Nephron progenitor cell (in vitro differentiated cells): ENCODE results near the gene RGS2.

Experiments used
- DNase-seq: peaks from one replicate; pipeline ENCODE4 v3.0.0; 2021
- H3K27ac Mint-ChIP-seq: 2 replicates; pipeline ENCODE4 v1.8.0; 2021; ENCODE audit warnings: mild to moderate bottlenecking, moderate library complexity, mixed read lengths
- H3K27me3 Mint-ChIP-seq: 2 replicates; pipeline ENCODE4 v1.8.0; 2021; ENCODE audit warnings: mild to moderate bottlenecking, low read depth, mixed read lengths; ENCODE audit not compliant: poor library complexity
- H3K36me3 Mint-ChIP-seq: 2 replicates; pipeline ENCODE4 v1.8.0; 2021; ENCODE audit warnings: low read depth, mixed read lengths
- H3K4me1 Mint-ChIP-seq: 2 replicates; pipeline ENCODE4 v1.8.0; 2021; ENCODE audit warnings: mixed read lengths
- H3K4me3 Mint-ChIP-seq: 2 replicates; pipeline ENCODE4 v1.8.0; 2021; ENCODE audit warnings: mild to moderate bottlenecking, moderate library complexity, mixed read lengths
- H3K9me3 Mint-ChIP-seq: 2 replicates; pipeline ENCODE4 v1.8.0; 2021; ENCODE audit warnings: mild to moderate bottlenecking, moderate library complexity, mixed read lengths
- TF ChIP-seq, protein P1 (sequence below): fragments of 200-600 bp; sonication (generic); IDR thresholded peaks from 2 replicates; pipeline ENCODE4 v1.5.0; 2021; ENCODE audit warnings: antibody characterized with exemption

The RGS2 gene

DNA sequence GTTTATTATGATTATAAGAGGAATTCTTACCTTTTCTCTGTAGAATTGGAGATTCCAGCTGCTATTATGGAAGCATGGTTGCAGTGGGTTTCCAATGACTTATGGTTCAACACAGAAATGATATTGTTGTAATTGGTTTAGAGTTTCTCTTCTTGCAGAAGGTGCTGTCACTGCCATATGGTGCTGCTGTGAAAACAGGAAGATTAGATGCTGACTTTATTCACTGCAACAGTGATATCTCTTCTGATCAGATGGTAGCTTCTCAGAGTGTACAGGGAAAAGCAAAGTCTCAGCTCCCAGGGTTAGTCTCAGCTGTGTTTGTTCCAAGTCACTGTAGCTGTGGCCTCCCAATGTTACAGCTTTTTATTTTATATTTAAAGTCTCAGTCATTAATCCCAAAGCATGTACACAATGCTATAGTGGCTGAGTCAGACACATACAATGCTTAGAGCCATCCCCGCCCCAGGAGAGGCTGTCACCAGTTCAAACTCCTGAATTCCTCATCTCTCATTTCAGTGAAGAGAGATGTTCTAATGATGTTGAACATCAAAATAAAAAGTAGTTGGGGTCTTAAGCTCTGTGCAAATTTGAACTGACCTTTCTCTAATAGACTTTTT, 42.7 kb upstream of the RGS2 start:
- TF ChIP-seq, protein P1, sequence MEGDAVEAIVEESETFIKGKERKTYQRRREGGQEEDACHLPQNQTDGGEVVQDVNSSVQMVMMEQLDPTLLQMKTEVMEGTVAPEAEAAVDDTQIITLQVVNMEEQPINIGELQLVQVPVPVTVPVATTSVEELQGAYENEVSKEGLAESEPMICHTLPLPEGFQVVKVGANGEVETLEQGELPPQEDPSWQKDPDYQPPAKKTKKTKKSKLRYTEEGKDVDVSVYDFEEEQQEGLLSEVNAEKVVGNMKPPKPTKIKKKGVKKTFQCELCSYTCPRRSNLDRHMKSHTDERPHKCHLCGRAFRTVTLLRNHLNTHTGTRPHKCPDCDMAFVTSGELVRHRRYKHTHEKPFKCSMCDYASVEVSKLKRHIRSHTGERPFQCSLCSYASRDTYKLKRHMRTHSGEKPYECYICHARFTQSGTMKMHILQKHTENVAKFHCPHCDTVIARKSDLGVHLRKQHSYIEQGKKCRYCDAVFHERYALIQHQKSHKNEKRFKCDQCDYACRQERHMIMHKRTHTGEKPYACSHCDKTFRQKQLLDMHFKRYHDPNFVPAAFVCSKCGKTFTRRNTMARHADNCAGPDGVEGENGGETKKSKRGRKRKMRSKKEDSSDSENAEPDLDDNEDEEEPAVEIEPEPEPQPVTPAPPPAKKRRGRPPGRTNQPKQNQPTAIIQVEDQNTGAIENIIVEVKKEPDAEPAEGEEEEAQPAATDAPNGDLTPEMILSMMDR = no peak
- H3K9me3 Mint-ChIP-seq = no peaks in the 10 kb centered on the region
- no peaks in the 10 kb centered on the region for H3K4me1 Mint-ChIP-seq
- no peak overlapping the region for H3K4me3 Mint-ChIP-seq
- H3K27me3 Mint-ChIP-seq = peaks cover 7% of the 10 kb centered on the region
- no peak overlapping the region for H3K27ac Mint-ChIP-seq
- H3K36me3 Mint-ChIP-seq = no peaks in the 10 kb centered on the region
- DNase-seq = no peak

DNA sequence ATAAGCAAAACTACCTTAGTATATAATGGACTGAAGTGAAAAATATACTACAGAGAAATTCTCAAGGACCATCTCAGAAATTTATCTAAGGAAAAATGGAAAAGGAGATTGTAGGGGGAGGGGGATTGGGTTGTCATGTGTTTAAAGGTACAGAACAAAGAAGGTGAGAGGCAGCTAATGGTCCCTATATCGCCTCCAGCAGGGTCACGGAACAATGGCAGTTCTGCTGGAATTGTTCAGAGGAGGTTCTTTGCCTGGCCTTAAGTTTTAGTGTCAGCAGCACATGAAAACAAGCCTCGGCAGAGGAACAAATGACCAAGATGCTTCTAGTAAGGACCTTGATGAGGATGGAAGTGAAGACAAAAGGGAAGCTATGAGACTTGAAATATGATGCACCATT, 42.0 kb upstream of the RGS2 start:
- H3K4me3 Mint-ChIP-seq = no peak overlapping the region
- TF ChIP-seq, protein P1 = no peak
- no peaks in the 10 kb centered on the region for H3K36me3 Mint-ChIP-seq
- peaks cover 7% of the 10 kb centered on the region for H3K27me3 Mint-ChIP-seq
- no peak for DNase-seq
- H3K4me1 Mint-ChIP-seq = no peaks in the 10 kb centered on the region
- H3K27ac Mint-ChIP-seq = no peak overlapping the region
- no peaks in the 10 kb centered on the region for H3K9me3 Mint-ChIP-seq

DNA sequence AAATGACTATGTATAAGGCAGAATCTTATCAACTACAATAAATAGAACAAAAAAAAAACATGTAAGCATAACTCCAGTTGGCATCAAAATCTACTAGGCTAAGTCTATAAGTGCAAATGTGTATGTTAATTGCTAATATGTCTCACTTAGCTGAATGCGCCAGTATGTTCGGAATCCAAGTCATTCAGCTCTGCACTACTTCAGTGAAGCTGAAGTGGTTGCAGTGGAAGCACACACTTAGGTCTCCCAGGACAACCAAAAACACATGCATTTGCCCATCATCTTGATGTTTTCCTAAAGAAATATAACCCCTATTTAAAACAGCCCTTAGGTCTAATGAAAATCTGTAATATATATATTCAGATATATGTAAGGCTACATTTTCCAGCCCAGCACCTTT, 41.0 kb upstream of the RGS2 start:
- H3K9me3 Mint-ChIP-seq = no peaks in the 10 kb centered on the region
- H3K27ac Mint-ChIP-seq = no peak overlapping the region
- H3K4me1 Mint-ChIP-seq = no peaks in the 10 kb centered on the region
- H3K27me3 Mint-ChIP-seq = peaks cover 7% of the 10 kb centered on the region
- H3K4me3 Mint-ChIP-seq = no peak overlapping the region
- no peaks in the 10 kb centered on the region for H3K36me3 Mint-ChIP-seq
- TF ChIP-seq, protein P1 = no peak
- DNase-seq = no peak

DNA sequence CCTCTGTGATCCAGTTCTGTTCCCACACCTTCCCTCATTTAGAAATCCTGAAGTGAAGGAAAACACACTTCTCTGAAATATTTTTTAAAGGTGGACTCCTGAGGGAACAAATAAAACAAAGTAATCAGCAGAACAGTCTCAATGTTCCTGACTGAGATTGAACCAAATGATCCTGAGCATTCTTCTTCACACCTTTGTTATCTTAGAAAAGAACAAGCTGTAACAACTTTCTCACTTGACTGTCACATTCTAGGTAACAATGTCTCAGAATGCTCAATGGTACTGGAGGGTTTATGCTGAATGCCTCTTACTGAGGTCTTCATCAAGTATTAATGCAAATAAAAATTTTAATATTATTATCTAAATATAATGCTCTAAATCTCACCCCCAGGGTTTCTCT, 40.4 kb upstream of the RGS2 start:
- Mint-ChIP-seq H3K4me3 (no peak overlapping the region), H3K27me3 (peaks cover 3% of the 10 kb centered on the region), H3K9me3 (no peaks in the 10 kb centered on the region), H3K36me3 (no peaks in the 10 kb centered on the region), H3K4me1 (no peaks in the 10 kb centered on the region), H3K27ac (no peak overlapping the region)
- DNase-seq = no peak
- TF ChIP-seq, protein P1 = no peak

DNA sequence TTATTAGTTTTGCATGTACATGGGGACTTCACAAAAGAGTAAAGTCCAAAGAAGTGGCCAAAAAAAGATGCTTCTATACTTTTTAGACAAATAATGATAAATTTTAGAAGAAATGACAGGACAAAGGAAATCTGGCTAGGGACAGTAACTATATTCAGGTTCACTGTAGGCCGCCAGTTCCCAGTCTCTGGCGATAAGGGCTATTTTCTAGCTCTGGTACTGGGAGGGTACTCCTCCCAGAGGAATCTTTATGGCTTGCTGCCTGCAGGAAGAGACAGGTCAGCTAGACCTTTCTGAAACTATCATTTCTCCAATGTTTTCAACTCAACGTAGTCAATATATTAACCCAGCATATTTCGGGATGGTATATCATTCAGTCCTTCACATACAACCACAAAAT, 37.5 kb upstream of the RGS2 start:
- H3K27ac Mint-ChIP-seq = no peak overlapping the region
- H3K4me3 Mint-ChIP-seq = no peak overlapping the region
- H3K36me3 Mint-ChIP-seq = no peaks in the 10 kb centered on the region
- H3K4me1 Mint-ChIP-seq = no peaks in the 10 kb centered on the region
- no peaks in the 10 kb centered on the region for H3K9me3 Mint-ChIP-seq
- DNase-seq = no peak
- TF ChIP-seq, protein P1 = no peak
- H3K27me3 Mint-ChIP-seq = no peaks in the 10 kb centered on the region

DNA sequence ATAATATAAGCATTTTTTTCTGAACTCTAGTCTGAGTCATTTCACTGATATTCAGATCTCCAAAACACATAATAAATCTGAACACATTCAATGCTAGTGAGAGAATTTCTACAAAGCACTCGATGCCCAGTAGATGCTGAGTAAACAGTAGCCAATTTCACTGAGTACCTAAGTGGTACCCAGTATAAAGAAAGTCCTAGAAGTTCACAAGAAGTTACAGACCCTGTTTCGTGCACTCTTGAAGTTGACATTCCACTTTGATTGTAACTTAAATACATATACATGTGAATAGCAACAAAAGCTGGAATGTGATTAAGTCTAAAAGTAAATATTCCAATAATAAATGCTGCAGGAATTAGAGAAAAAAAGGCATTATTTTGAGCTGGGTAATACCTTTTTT, 33.2 kb upstream of the RGS2 start:
- H3K4me1 Mint-ChIP-seq = no peaks in the 10 kb centered on the region
- H3K36me3 Mint-ChIP-seq = no peaks in the 10 kb centered on the region
- no peak overlapping the region for H3K27ac Mint-ChIP-seq
- no peak for DNase-seq
- H3K9me3 Mint-ChIP-seq = peaks cover 16% of the 10 kb centered on the region
- no peak overlapping the region for H3K4me3 Mint-ChIP-seq
- no peaks in the 10 kb centered on the region for H3K27me3 Mint-ChIP-seq
- TF ChIP-seq, protein P1 = no peak
